B cell (primary cell): ENCODE measurements around the gene PPP1R36. TPM values are rescaled to one million over a fixed set of nuclear protein-coding genes. Genes with fewer than 3 reads are reported as not detected.
A peak's percentile ranks its signal among the peaks of the same experiment; 100 is the strongest.

Source experiments
- ATAC-seq: fragments of 200-7000 bp; cut with Tn5 transposase; one replicate; pipeline ENCODE4 v1.10.0; 2021; ENCODE audit warnings: low read depth, mild to moderate bottlenecking, moderate number of reproducible peaks, moderate library complexity
- CTCF ChIA-PET: fragments of 350-600 bp; sonication (Branson Sonifier 250); formaldehyde crosslinking; loops from one replicate; lab custom pipeline; 2021; ENCODE audit warnings: antibody characterized with exemption, inconsistent platforms; lab: Charles Lee
- POLR2A ChIA-PET: fragments of 350-600 bp; sonication (Branson Sonifier 250); formaldehyde crosslinking; loops from one replicate; lab custom pipeline; 2021; ENCODE audit warnings: antibody characterized with exemption; lab: Charles Lee
- DNase-seq: peaks from one replicate; pipeline ENCODE4 v3.0.0; 2013
- H2AFZ ChIP-seq: 2 replicates; pipeline ENCODE4 v1.6.1; 2012; ENCODE audit warnings: mild to moderate bottlenecking, low read depth, low read length; ENCODE audit not compliant: insufficient read depth, poor library complexity, severe bottlenecking
- H3K27ac ChIP-seq, 2 donors: 1 replicate in 1 of 2; 2 replicates in 1 of 2; pipeline ENCODE4 v1.5.1; 2012 to 2013; ENCODE audit warnings: low read length in 2 of 2, mild to moderate bottlenecking in 2 of 2, moderate library complexity in 1 of 2
- H3K27me3 ChIP-seq, 4 experiments: fragments of 200-600 bp in 1 of 4; sonication (generic) in 1 of 4; replicated peaks in 1 of 4; 1 replicate in 2 of 4; 2 replicates in 2 of 4; pipeline versions ENCODE4 v1.6.1 to v1.7.0; 2013 to 2016; ENCODE audit warnings: low read length in 3 of 4, mild to moderate bottlenecking in 2 of 4, mixed read lengths in 1 of 4, moderate library complexity in 1 of 4; ENCODE audit not compliant: insufficient read depth in 4 of 4, control insufficient read depth in 3 of 4; ENCODE audit errors: control extremely low read depth in 1 of 4
- H3K36me3 ChIP-seq, 2 experiments: replicated peaks in 1 of 2; 1 replicate in 1 of 2; 2 replicates in 1 of 2; pipeline versions ENCODE4 v1.6.1 to v1.7.1; 2013; ENCODE audit warnings: low read length in 1 of 2; ENCODE audit not compliant: insufficient read depth in 2 of 2, control insufficient read depth in 1 of 2; ENCODE audit errors: control extremely low read depth in 1 of 2, extremely low read depth in 1 of 2
- H3K4me1 ChIP-seq, 2 donors: fragments of 200-600 bp in 1 of 2; sonication (generic) in 1 of 2; 1 replicate in 1 of 2; 2 replicates in 1 of 2; pipeline versions ENCODE4 v1.5.1 to v1.6.1; 2013 to 2017; ENCODE audit warnings: low read length in 2 of 2; ENCODE audit not compliant: control insufficient read depth in 2 of 2, insufficient read depth in 2 of 2
- H3K4me2 ChIP-seq: replicated peaks from 2 replicates; pipeline ENCODE3; 2012; ENCODE audit warnings: mild to moderate bottlenecking, low read depth, low read length; ENCODE audit not compliant: poor library complexity, severe bottlenecking
- H3K4me3 ChIP-seq, 5 experiments: fragments of 200-600 bp in 1 of 5; sonication (generic) in 1 of 5; 1 replicate in 3 of 5; 2 replicates in 2 of 5; pipeline versions ENCODE4 v1.5.1 to v1.7.0; 2011 to 2016; ENCODE audit warnings: low read length in 4 of 5, mild to moderate bottlenecking in 4 of 5, low read depth in 2 of 5, control low read depth in 1 of 5, moderate library complexity in 1 of 5; ENCODE audit not compliant: insufficient read depth in 1 of 5; ENCODE audit errors: control extremely low read depth in 1 of 5, extremely low read depth in 1 of 5
- H3K79me2 ChIP-seq: fragments of 200-600 bp; sonication (generic); one replicate; pipeline ENCODE4 v1.6.0; 2016; ENCODE audit warnings: low read length; ENCODE audit not compliant: control insufficient read depth, insufficient read depth
- H3K9ac ChIP-seq: fragments of 200-600 bp; sonication (generic); 2 replicates; pipeline ENCODE4 v1.6.1; 2017; ENCODE audit warnings: mild to moderate bottlenecking, low read length, moderate library complexity
- H3K9me3 ChIP-seq, 3 donors: one replicate each; pipeline versions ENCODE4 v1.6.1 to v1.7.1; 2013; ENCODE audit warnings: low read length in 2 of 3; ENCODE audit not compliant: control insufficient read depth in 2 of 3, insufficient read depth in 1 of 3; ENCODE audit errors: control extremely low read depth in 1 of 3
- H4K20me1 ChIP-seq: 2 replicates; pipeline ENCODE4 v1.6.0; 2012; ENCODE audit warnings: mild to moderate bottlenecking, low read length; ENCODE audit not compliant: insufficient read depth, control insufficient read depth, poor library complexity, severe bottlenecking
- H3K27ac Mint-ChIP-seq: one replicate; pipeline ENCODE4 v1.8.0; 2021; ENCODE audit warnings: mixed read lengths
- H3K27me3 Mint-ChIP-seq: one replicate; pipeline ENCODE4 v1.8.0; 2021; ENCODE audit warnings: mixed read lengths
- H3K4me1 Mint-ChIP-seq: one replicate; pipeline ENCODE4 v1.8.0; 2021; ENCODE audit warnings: mixed read lengths
- H3K4me3 Mint-ChIP-seq: one replicate; pipeline ENCODE4 v1.8.0; 2021; ENCODE audit warnings: mixed read lengths
- H3K9me3 Mint-ChIP-seq: one replicate; pipeline ENCODE4 v1.8.0; 2022; ENCODE audit warnings: mixed read lengths; ENCODE audit not compliant: insufficient read depth
- CTCF ChIP-seq: fragments of 200-600 bp; IDR thresholded peaks from one replicate; pipeline ENCODE4 v1.8.0; 2022; ENCODE audit warnings: antibody characterized with exemption, mild to moderate bottlenecking
- EZH2 ChIP-seq: IDR thresholded peaks from 2 replicates; pipeline ENCODE4 v1.6.1; 2012; ENCODE audit warnings: borderline replicate concordance, low read depth, mild to moderate bottlenecking, moderate library complexity, low read length; ENCODE audit not compliant: insufficient read depth, poor library complexity, severe bottlenecking
- WGBS: methylation state at CpG from one replicate; pipeline ENCODE4 v1.1.5; 2013; ENCODE audit warnings: missing lambda C conversion rate; ENCODE audit not compliant: insufficient coverage; 5-methylcytosine and 5-hydroxymethylcytosine counted together
- intact Hi-C: fragments of 100-400 bp; cut with micrococcal nuclease; formaldehyde crosslinking; loops from one replicate; pipeline ENCODE4 v1.10.0; 2022
- polyA plus RNA-seq: library from polyadenylated mRNA; depleted of rRNA; stranded (reverse); fragments of >200 nt; gene quantifications from 2 replicates; pipeline ENCODE4 v1.2.3, GENCODE V29; 2012
- total RNA-seq, 2 donors: library from RNA; stranded (reverse); fragments of 120-200 nt in 1 of 2; gene quantifications; 1 replicate in 1 of 2; 2 replicates in 1 of 2; pipeline versions ENCODE4 v1.2.3 to v1.2.4, GENCODE V29; 2013 to 2022

Gene PPP1R36
- total and polyA plus RNA-seq, 2 donors (not counting 1 experiment from before 2014, with no cell fraction given) = 0.06 TPM; not detected in 1

GRCh38 chr14:64503434-64504309, 46.1 kb upstream of the PPP1R36 start, which contains the start of gene ZBTB25:
TSS of gene ZBTB25 (minus strand) at chr14:64503838. CDS start at chr14:64490533, 13,305 bp downstream.
- H3K79me2 ChIP-seq = peaks cover 81% of the 10 kb centered on the region

More at GRCh38 chr14:64503434-64504309, 46.1 kb upstream of the PPP1R36 start, which contains the start of gene ZBTB25:
- intact Hi-C loops = loop anchor here (1.0 to 5.0 kb wide), 12 partner anchors 8 to 909 kb away; partner anchors contain the start of genes CHURC1, FUT8, HSPA2 and MTHFD1
- ChIA-PET CTCF (interaction anchor here (0.9 to 3.1 kb wide), 11 partner anchors 8 to 165 kb away, joined by 3 to 42 read pairs (median 4); partner anchors contain the start of gene HSPA2), POLR2A (interaction anchor here (0.6 to 3.4 kb wide), 14 partner anchors 12 to 862 kb away, joined by 3 to 28 read pairs (median 6); partner anchors contain the start of genes AKAP5, HSPA2, MTHFD1 and WDR89)
- Mint-ChIP-seq H3K4me1 (peaks cover 61% of the 10 kb centered on the region), H3K9me3 (no peaks in the 10 kb centered on the region), H3K27ac (peak within 1 kb of the TSS; percentile 100), H3K4me3 (peak within 1 kb of the TSS; percentile 95), H3K27me3 (no peaks in the 10 kb centered on the region)
- peaks cover 38% of the 10 kb centered on the region for H4K20me1 ChIP-seq
- TF ChIP-seq EZH2 (no peak), CTCF (no peak)
- peak; percentile 99 for DNase-seq
- under 1% methylated on average over 87 of the region's 87 CpGs for WGBS
- H3K4me3 ChIP-seq = peak within 1 kb of the TSS; percentile 87 to 98 (median 95)
- H3K9ac ChIP-seq = peak within 1 kb of the TSS; percentile 95
- peak within 1 kb of the TSS; percentile 86 for H3K4me2 ChIP-seq
- peak within 1 kb of the TSS; percentile 74 for H2AFZ ChIP-seq
- H3K4me1 ChIP-seq = peaks cover 63 to 65% of the 10 kb centered on the region in 2 donors
- H3K36me3 ChIP-seq = peaks cover 0 to 4% of the 10 kb centered on the region in 2 experiments
- ATAC-seq = peak; percentile 64
- H3K27me3 ChIP-seq = no peaks in the 10 kb centered on the region
- no peaks in the 10 kb centered on the region for H3K9me3 ChIP-seq
- H3K27ac ChIP-seq = peak within 1 kb of the TSS; percentile 99 to 100
